Vagina (tissue), 2 donors: ENCODE results near the gene PISD.

Source experiments
- CTCF ChIP-seq, 3 experiments: fragments of 450-650 bp in 2 of 3; fragments of 200-600 bp in 1 of 3; sonication (generic) in 1 of 3; IDR thresholded peaks; one replicate each; pipeline ENCODE4 v1.5.1; 2017 to 2019; ENCODE audit warnings: antibody characterized with exemption in 3 of 3, mild to moderate bottlenecking in 2 of 3, moderate library complexity in 2 of 3
- POLR2A ChIP-seq, 2 donors: fragments of 450-650 bp; IDR thresholded peaks; one replicate each; pipeline ENCODE4 v1.6.1; 2017; ENCODE audit warnings: antibody characterized with exemption in 2 of 2, mild to moderate bottlenecking in 2 of 2, moderate library complexity in 2 of 2
- POLR2AphosphoS5 ChIP-seq, 2 donors: sonication (generic); formaldehyde crosslinking; IDR thresholded peaks; one replicate each; pipeline ENCODE4 v1.9.0; 2017; ENCODE audit warnings: antibody characterized with exemption in 2 of 2, mild to moderate bottlenecking in 2 of 2, low read depth in 1 of 2; ENCODE audit not compliant: insufficient read depth in 1 of 2

- no peak for TF ChIP-seq POLR2AphosphoS5 (IDR thresholded peaks at IDR 0.05; ENCODE audit: insufficient read depth in 1 of 2, low read depth in 1 of 2)
- no peak for TF ChIP-seq CTCF (IDR thresholded peaks at IDR 0.05)
- TF ChIP-seq POLR2A (IDR thresholded peaks at IDR 0.05): no peak
Observed at GRCh38 chr22:31650391-31650790, 11.6 kb downstream of the PISD start.
